Activated T-cell treated with anti-CD3 and anti-CD28 coated beads, Interleukin-2, amount 50 U/mL, for 72 hours (primary cell): Measurements from ENCODE around the gene ADGRG7. TPM values are rescaled to one million over a fixed set of nuclear protein-coding genes. Genes with fewer than 3 reads are reported as not detected.
A peak's percentile ranks its signal among the peaks of the same experiment; 100 is the strongest.

Experiments used
- ATAC-seq, 2 donors: fragments of 150-1000 bp; cut with Tn5 transposase; replicated peaks in 1 of 2; 2 replicates each; pipeline ENCODE4 v1.10.0; 2021; ENCODE audit warnings: moderate library complexity in 2 of 2, mild to moderate bottlenecking in 1 of 2
- DNase-seq, 2 donors: peaks; one replicate each; pipeline ENCODE4 v3.0.0; 2021 to 2022; ENCODE audit warnings: mixed read lengths in 1 of 2
- H3K27ac Mint-ChIP-seq: one replicate; pipeline ENCODE4 v1.8.0; 2022; ENCODE audit warnings: mild to moderate bottlenecking, moderate library complexity, mixed read lengths
- H3K27me3 Mint-ChIP-seq: one replicate; pipeline ENCODE4 v1.8.0; 2022; ENCODE audit warnings: low read depth, mixed read lengths
- H3K36me3 Mint-ChIP-seq, 2 donors: one replicate each; pipeline ENCODE4 v1.8.0; 2022; ENCODE audit warnings: mixed read lengths in 2 of 2, mild to moderate bottlenecking in 1 of 2; ENCODE audit not compliant: insufficient read depth in 2 of 2
- H3K4me1 Mint-ChIP-seq: one replicate; pipeline ENCODE4 v1.8.0; 2022; ENCODE audit warnings: low read depth, mixed read lengths
- H3K4me3 Mint-ChIP-seq, 2 donors: one replicate each; pipeline ENCODE4 v1.8.0; 2022; ENCODE audit warnings: mild to moderate bottlenecking in 2 of 2, mixed read lengths in 2 of 2, moderate library complexity in 2 of 2
- H3K9me3 Mint-ChIP-seq, 2 donors: one replicate each; pipeline ENCODE4 v1.8.0; 2022; ENCODE audit warnings: mixed read lengths in 2 of 2
- total RNA-seq, 2 donors: library from RNA; stranded (reverse); gene quantifications; one replicate each; pipeline ENCODE4 v1.2.3, GENCODE V29; 2022

Gene ADGRG7
- total RNA-seq, 2 donors from 2014 or later = not detected

GRCh38 chr3:100609963-100610362, 562 bp downstream of the ADGRG7 start:
- DNase-seq = no peak
- peaks cover 5% of the 10 kb centered on the region for H3K4me1 Mint-ChIP-seq
- no peaks in the 10 kb centered on the region for H3K9me3 Mint-ChIP-seq
- no peak overlapping the region for H3K27ac Mint-ChIP-seq
- H3K36me3 Mint-ChIP-seq = no peaks in the 10 kb centered on the region
- no peak for ATAC-seq
- no peak overlapping the region for H3K4me3 Mint-ChIP-seq
- peaks cover 23% of the 10 kb centered on the region for H3K27me3 Mint-ChIP-seq

GRCh38 chr3:100611221-100611620, 1.8 kb downstream of the ADGRG7 start:
- Mint-ChIP-seq H3K27ac (no peak overlapping the region), H3K36me3 (no peaks in the 10 kb centered on the region), H3K27me3 (peaks cover 23% of the 10 kb centered on the region), H3K4me1 (peaks cover 5% of the 10 kb centered on the region), H3K4me3 (no peak overlapping the region), H3K9me3 (no peaks in the 10 kb centered on the region)
- no peak for DNase-seq
- ATAC-seq = no peak

- Mint-ChIP-seq H3K4me1 (peaks cover 5% of the 10 kb centered on the region), H3K27ac (no peak overlapping the region), H3K9me3 (peaks cover 0 to under 1% of the 10 kb centered on the region in 2 donors), H3K27me3 (peaks cover 18% of the 10 kb centered on the region), H3K4me3 (no peak overlapping the region), H3K36me3 (no peaks in the 10 kb centered on the region)
- ATAC-seq (no peak), DNase-seq (no peak)
Measured at GRCh38 chr3:100613721-100614390, 4.5 kb downstream of the ADGRG7 start.

- peaks cover 3% of the 10 kb centered on the region for H3K4me1 Mint-ChIP-seq
- H3K9me3 Mint-ChIP-seq = peaks cover 0 to 3% of the 10 kb centered on the region in 2 donors
Measured at GRCh38 chr3:100614941-100615340, 5.5 kb downstream of the ADGRG7 start.

GRCh38 chr3:100615684-100616083, 6.3 kb downstream of the ADGRG7 start:
- H3K27ac Mint-ChIP-seq = no peak overlapping the region
- H3K4me3 Mint-ChIP-seq = no peak overlapping the region
- H3K4me1 Mint-ChIP-seq = no peaks in the 10 kb centered on the region
- H3K9me3 Mint-ChIP-seq = peaks cover 0 to 3% of the 10 kb centered on the region in 2 donors
- peaks cover 8% of the 10 kb centered on the region for H3K27me3 Mint-ChIP-seq
- no peaks in the 10 kb centered on the region for H3K36me3 Mint-ChIP-seq
- DNase-seq (no peak), ATAC-seq (no peak)

More at GRCh38 chr3:100614941-100615340, 5.5 kb downstream of the ADGRG7 start:
- Mint-ChIP-seq H3K27ac (no peak overlapping the region), H3K27me3 (peaks cover 16% of the 10 kb centered on the region), H3K36me3 (no peaks in the 10 kb centered on the region), H3K4me3 (no peak overlapping the region)
- no peak for DNase-seq
- ATAC-seq = no peak

- no peak overlapping the region for H3K27ac Mint-ChIP-seq
- H3K4me3 Mint-ChIP-seq = no peak overlapping the region
- peaks cover 0 to 2% of the 10 kb centered on the region in 2 donors for H3K36me3 Mint-ChIP-seq
- DNase-seq (no peak), ATAC-seq (no peak)
- no peaks in the 10 kb centered on the region for H3K4me1 Mint-ChIP-seq
- peaks cover 0 to 11% of the 10 kb centered on the region in 2 donors for H3K9me3 Mint-ChIP-seq
- peaks cover 19% of the 10 kb centered on the region for H3K27me3 Mint-ChIP-seq
Measured at GRCh38 chr3:100621251-100621650, 11.8 kb downstream of the ADGRG7 start.

GRCh38 chr3:100627491-100627890, 18.1 kb downstream of the ADGRG7 start:
- Mint-ChIP-seq H3K27me3 (peaks cover 21% of the 10 kb centered on the region), H3K36me3 (peaks cover 0 to 2% of the 10 kb centered on the region in 2 donors)

GRCh38 chr3:100629421-100630127, 20.2 kb downstream of the ADGRG7 start:
- Mint-ChIP-seq H3K36me3 (no peaks in the 10 kb centered on the region), H3K4me1 (no peaks in the 10 kb centered on the region), H3K9me3 (peaks cover 0 to 4% of the 10 kb centered on the region in 2 donors), H3K27ac (no peak overlapping the region), H3K4me3 (no peak overlapping the region), H3K27me3 (peaks cover 21% of the 10 kb centered on the region)
- no peak for DNase-seq
- ATAC-seq = no peak

More at GRCh38 chr3:100627491-100627890, 18.1 kb downstream of the ADGRG7 start:
- DNase-seq = no peak
- H3K27ac Mint-ChIP-seq = no peak overlapping the region
- H3K4me1 Mint-ChIP-seq = no peaks in the 10 kb centered on the region
- peaks cover 0 to 8% of the 10 kb centered on the region in 2 donors for H3K9me3 Mint-ChIP-seq
- H3K4me3 Mint-ChIP-seq = no peak overlapping the region
- ATAC-seq = no peak

GRCh38 chr3:100630664-100631063, 21.3 kb downstream of the ADGRG7 start:
- Mint-ChIP-seq H3K27ac (no peak overlapping the region), H3K4me1 (no peaks in the 10 kb centered on the region), H3K36me3 (no peaks in the 10 kb centered on the region), H3K4me3 (no peak overlapping the region), H3K27me3 (peaks cover 13% of the 10 kb centered on the region), H3K9me3 (no peaks in the 10 kb centered on the region)
- ATAC-seq (no peak), DNase-seq (no peak)

GRCh38 chr3:100631236-100631635, 21.8 kb downstream of the ADGRG7 start:
- Mint-ChIP-seq H3K27me3 (peaks cover 7% of the 10 kb centered on the region), H3K9me3 (no peaks in the 10 kb centered on the region), H3K4me1 (no peaks in the 10 kb centered on the region), H3K4me3 (no peak overlapping the region), H3K36me3 (no peaks in the 10 kb centered on the region), H3K27ac (no peak overlapping the region)
- DNase-seq (no peak), ATAC-seq (no peak)

- no peak overlapping the region for H3K27ac Mint-ChIP-seq
- ATAC-seq (peak; percentile 58 to 59), DNase-seq (peak; percentile 31 to 43)
- H3K9me3 Mint-ChIP-seq = no peaks in the 10 kb centered on the region
- no peak overlapping the region for H3K4me3 Mint-ChIP-seq
- no peaks in the 10 kb centered on the region for H3K36me3 Mint-ChIP-seq
- H3K4me1 Mint-ChIP-seq = no peaks in the 10 kb centered on the region
- H3K27me3 Mint-ChIP-seq = peaks cover 6% of the 10 kb centered on the region
Measured at GRCh38 chr3:100634493-100635272, 25.3 kb downstream of the ADGRG7 start.

- DNase-seq (no peak), ATAC-seq (no peak)
- no peaks in the 10 kb centered on the region for H3K9me3 Mint-ChIP-seq
- no peaks in the 10 kb centered on the region for H3K36me3 Mint-ChIP-seq
- H3K4me1 Mint-ChIP-seq = no peaks in the 10 kb centered on the region
- H3K27me3 Mint-ChIP-seq = peaks cover 6% of the 10 kb centered on the region
- H3K27ac Mint-ChIP-seq = no peak overlapping the region
- H3K4me3 Mint-ChIP-seq = no peak overlapping the region
Measured at GRCh38 chr3:100635273-100635701, 25.9 kb downstream of the ADGRG7 start.

- Mint-ChIP-seq H3K9me3 (no peaks in the 10 kb centered on the region), H3K36me3 (no peaks in the 10 kb centered on the region), H3K27me3 (peaks cover 6% of the 10 kb centered on the region), H3K4me1 (no peaks in the 10 kb centered on the region), H3K27ac (no peak overlapping the region), H3K4me3 (no peak overlapping the region)
- DNase-seq = no peak
- ATAC-seq = peak; percentile 39 to 41
Measured at GRCh38 chr3:100637197-100637631, 27.8 kb downstream of the ADGRG7 start.
